GM18873 (cell line): ENCODE results near the gene ACOXL.
"Not testable (repeated sequence)": the region's sequence is repeated elsewhere in the genome, so short reads cannot be mapped to it uniquely, and the experiment has no call there.

Source experiments
- ATAC-seq: cut with Tn5 transposase; IDR thresholded peaks from one replicate; pipeline ENCODE4 v1.9.1; 2021; ENCODE audit warnings: mild to moderate bottlenecking, moderate library complexity, moderate number of reproducible peaks; ENCODE audit not compliant: unreplicated experiment, low FRiP score

The ACOXL gene

DNA sequence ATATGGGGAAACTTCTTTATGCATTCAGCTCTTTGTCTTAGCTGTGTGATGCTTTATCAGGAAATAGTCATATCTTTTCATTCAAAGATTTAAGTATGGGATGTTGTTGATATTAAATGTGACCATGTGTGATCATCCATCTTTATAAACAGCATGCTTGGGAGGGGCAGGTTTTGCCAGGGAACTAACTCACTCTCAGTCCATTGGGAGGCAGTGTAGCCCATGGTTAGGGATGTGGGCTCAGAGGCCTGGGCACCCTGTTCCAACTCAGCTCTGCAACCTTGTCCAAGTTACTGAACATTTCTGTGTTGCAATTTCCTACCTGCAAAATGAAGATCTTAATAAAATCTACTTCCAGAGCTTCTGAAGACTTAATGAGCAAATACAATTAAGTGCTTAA is 296.3 kb downstream of the ACOXL start:
- no peak for ATAC-seq

- ATAC-seq = no peak
These were observed 297.0 kb downstream of the ACOXL start for GRCh38 chr2:111029181-111029927.

GRCh38 chr2:111030260-111030891 is 298.0 kb downstream of the ACOXL start:
- ATAC-seq = peak; percentile 68

GRCh38 chr2:111030945-111031344 is 298.6 kb downstream of the ACOXL start:
- no peak for ATAC-seq

- no peak for ATAC-seq
These were observed 299.4 kb downstream of the ACOXL start for GRCh38 chr2:111031546-111032478.

DNA sequence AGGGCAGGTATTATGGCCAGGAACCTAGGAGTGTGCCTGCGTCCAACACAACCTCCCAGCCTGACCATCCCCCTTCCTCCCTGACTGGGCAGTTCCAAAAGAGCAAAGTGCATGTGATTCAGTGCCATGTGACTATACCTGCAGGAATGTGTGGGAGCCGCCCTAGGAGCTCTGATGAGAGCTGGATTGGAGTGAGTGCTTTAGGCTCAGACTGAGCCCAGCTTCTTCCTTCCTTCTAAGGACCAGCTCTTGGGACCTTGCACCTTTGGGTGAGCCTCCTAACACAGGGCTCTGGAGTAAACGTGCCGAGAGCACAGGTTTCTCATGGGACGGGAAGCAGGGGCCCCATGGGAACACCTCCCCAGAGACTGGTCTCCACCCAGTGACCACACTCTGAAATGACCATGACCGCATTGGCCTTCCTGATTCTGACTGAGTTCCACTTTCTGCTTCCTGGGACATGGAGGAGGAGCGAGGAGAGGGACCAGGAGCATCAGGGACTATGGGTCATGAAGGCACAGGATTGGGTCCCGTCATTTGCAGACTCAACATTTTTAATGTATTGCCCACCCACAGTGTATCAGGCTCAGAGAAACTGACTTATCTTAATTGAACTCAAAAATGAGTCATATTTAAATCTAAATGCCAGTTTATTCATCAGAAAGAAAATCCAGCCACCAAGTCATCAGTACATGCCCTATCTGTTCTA is 300.5 kb downstream of the ACOXL start:
- no peak for ATAC-seq

- no peak for ATAC-seq
These were observed 301.8 kb downstream of the ACOXL start for GRCh38 chr2:111034146-111034545.

DNA sequence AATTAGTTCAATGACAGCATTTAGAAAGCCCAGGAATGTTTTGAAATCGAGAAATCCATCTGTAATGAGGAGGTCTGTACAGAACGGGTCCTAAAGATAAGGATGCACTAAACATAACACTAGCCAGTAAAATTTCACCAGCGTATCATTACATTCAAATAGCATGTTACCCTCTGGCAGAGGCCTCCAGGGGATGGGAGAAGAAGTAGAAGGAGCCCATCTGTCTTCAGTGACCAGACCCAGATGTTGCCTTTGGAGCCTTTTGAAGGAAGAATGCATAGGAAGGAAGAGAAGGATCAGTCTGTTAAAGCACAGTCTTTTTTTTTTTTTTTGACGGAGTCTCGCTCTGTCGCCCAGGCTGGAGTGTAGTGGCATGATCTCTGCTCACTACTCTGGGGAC is 302.2 kb downstream of the ACOXL start:
- ATAC-seq = no peak

DNA sequence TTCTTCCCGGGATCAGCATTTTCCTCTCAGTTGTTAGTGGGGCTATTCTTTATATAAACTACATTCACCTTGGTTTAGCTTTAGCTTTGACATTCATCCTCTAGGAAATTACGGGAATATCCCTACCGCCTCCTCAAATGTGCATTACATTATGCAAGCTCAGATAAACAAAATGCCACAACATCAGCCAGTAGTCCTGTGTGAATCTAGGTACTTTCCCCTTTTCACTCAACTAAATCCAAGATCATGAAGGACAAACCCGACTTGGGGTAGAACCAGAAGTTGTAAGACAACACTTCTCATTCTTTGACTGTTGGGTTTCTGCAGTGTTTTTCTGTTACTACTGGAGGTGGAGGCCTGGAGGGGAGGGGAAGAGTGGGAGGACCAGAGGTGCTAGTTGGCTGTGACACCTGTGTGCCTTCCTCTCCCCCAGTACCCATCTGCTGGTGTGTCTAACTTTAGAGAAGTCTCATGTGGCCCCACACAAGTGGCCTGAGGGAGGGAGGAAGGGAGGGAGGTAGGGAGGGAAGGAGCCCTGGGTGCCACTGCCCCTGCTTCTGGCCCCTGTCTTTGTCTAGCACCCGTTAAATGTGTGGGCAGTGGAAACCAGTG is 303.6 kb downstream of the ACOXL start:
- no peak for ATAC-seq

DNA sequence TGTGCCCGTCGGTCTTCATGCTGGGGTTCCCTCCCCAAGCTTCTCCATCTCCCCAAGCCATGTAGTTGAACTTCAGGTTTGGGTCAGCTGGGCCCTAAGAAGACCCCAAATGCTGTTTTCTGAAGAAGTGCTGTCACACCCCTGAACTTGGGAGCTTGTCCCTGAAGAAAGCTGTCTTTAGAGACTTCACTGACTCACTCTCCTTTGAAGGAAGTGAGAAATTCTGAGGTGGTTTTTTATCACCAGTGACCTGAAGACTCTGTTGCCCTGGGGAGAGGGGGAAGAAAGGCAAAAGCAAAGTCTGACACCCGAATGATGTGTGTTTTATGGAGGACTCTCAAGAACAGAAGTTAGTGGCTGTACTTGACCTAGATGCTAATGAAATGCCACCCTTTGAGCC is 304.8 kb downstream of the ACOXL start:
- ATAC-seq = no peak

DNA sequence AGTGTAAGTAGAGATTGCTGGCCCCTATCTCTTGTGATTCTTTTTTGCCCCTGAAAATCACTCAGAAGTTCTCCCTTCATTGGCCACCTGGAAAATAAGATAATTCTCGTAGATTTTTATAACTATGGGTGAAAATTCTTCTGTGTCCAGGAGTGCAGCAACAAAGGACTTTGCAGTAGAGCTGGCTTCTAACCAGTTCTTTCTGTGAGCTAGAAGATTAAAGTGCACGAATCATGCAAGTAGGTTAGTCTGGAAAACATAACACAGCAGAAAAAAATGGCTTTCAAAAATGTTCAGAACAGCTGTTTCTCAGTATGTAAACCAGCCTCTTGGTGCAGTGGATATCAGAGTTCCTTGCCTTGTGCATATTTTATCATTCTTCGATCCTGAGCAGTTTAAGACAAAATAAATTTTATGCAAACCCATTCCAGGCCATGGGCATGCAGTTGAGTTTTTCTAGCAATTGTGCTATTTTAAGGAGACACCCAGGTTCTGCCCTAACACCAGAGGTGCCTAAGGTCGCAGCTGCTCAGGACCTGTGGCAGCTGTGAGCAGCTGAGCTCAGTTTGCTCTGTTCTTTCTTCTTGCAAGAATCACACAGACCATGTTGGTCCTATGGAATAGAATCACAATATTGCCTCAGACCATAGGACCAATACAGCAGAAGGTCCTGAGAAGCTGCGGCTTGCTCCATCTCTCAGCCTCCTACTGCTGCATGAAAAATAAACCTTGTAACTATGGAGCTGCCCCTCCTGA is 307.4 kb downstream of the ACOXL start:
- ATAC-seq = no peak

GRCh38 chr2:111041398-111042202 is 309.2 kb downstream of the ACOXL start:
- no peak for ATAC-seq

GRCh38 chr2:111042261-111042660 is 309.9 kb downstream of the ACOXL start:
- no peak for ATAC-seq

DNA sequence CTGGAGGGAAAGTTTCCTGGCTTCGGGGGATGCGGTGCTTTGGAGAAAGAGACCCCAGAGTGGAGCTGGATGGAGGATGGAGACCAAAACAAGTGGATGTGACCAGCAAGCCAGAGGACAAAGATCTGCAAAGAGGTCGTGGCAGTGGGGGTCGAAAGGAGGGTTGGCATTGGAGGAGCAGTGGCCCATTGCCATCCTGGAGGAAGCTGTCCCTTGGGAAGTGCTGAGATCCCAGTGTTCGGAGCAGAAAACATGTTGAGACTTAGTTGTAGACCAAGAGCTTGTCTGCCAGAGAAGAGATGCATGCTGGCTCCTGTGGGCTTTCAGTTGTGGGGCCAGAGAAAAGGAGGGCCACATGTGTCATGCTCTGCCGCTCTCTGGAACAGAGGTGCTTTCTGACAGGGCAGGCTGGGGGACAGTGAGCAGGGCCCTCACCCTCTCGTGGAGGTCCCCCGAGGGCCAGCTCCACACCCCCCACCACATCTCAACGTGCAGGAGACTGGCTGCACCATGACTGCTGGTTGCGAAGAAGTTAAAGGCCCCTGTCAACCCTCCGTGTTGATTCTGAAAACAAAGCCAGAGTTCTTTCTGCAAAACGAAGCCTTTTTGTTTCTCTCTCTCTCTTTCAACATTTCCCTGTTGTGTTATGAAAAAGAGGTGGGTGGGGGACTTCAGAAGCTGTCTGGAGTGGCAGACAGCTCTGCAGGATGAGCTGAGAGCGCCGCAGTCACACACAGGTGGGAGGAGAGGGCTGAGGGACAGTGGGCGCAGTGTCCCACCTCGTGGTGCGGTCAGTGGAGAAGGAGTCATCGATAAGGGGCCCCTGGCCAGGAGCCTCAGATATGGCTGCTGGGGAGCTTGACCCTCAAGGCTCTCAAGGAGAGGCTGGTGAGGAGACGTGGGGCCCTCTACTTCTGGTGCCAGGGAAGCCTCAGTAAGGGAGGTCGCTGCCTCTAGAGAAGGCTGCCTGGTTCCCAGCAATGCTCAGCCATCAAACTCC is 310.7 kb downstream of the ACOXL start:
- ATAC-seq = no peak

DNA sequence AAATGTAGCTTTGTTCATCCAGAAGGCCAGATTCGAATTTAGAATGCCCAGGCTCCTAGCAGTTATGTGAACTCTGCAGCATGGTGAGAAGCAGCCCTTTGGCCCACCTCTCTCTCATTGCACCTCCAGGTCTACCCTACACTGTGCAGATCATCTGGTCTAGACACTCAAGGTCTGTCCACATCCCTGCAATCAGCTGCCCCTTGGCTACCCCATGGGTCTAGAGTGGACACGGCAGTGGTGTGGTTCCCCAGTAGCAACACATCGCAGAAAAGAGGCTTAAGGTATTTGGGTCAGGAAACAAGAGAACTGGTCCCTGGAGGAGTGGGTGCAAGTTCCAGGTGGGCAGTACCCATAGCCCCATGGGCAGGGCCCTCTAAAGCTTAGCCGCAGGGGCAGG is 311.7 kb downstream of the ACOXL start:
- ATAC-seq = no peak

- not testable (repeated sequence) for ATAC-seq
These were observed 312.9 kb downstream of the ACOXL start for GRCh38 chr2:111045236-111045635.

- ATAC-seq = no peak
These were observed 313.5 kb downstream of the ACOXL start for GRCh38 chr2:111045771-111046444.
